GM19035 (cell line): ENCODE measurements around the gene PYGB.

Experiments used
- ATAC-seq: cut with Tn5 transposase; IDR thresholded peaks from one replicate; pipeline ENCODE4 v1.9.1; 2021; ENCODE audit not compliant: unreplicated experiment

Gene PYGB

DNA sequence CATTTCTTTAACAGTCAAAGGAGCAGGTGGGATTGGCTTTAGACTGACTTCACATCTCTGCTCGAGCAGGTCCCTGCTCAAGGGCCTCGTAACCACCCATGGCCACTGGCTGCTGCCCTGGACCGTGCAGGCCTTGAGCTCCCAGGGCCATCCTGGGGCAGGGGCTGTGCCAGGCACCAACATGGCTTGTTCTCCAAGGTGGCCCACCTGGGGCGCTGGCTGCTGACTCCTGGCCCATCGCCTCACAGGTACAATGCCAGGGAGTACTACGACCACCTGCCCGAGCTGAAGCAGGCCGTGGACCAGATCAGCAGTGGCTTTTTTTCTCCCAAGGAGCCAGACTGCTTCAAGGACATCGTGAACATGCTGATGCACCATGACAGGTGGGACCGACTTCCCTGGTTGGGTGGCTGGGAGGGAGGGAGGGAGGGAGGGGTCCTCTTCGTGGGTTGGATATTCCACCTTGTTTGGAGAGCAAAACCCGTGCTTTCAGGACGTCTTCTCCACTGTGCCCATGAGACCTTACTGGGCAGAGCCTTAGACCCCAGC, 46.1 kb downstream of the PYGB start:
- ATAC-seq: no peak

DNA sequence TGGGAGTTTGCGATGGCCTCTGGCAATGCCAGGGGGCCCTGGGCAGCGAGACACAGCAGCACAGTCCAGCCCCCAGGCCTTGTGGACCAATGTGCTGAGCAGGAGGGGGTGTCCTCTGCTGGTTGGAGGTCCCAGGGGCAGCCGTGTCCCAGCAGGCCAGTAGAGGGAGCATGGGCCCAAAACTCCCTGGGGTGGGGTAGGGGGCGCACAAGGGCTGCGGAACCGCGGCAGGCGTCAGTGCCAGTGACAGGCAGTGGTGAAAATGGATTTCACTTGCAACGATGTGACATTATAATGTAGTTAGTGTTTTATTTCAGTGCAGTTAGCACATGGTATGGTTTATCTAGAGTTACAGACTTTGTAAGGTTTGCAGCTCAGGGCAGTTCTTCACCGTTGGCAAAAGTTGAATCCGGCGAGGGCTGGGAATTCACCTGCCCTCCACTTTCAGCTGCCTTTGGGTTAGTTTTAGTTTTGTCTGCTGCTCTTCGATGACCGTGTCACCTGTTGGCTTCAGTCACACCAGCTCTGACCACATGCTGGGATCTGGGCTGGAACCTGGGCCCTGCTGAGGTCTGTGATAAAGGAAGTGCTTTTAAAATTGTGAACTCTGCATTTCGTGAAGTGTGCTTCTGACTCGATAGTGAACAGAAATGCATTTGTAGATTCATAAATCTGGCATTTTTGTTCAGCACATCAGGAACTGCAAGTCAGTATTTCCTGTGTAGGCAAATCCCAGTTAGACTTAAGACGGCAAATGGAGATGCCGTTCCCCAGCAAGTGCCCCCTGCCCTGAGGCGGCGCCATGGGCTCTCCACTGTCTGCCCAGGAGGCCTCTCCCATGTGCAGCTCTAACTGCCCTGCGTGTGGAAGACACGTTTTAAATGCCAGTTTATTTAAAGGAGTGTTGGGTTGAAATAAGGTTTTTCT, 46.8 kb downstream of the PYGB start:
- no peak for ATAC-seq

DNA sequence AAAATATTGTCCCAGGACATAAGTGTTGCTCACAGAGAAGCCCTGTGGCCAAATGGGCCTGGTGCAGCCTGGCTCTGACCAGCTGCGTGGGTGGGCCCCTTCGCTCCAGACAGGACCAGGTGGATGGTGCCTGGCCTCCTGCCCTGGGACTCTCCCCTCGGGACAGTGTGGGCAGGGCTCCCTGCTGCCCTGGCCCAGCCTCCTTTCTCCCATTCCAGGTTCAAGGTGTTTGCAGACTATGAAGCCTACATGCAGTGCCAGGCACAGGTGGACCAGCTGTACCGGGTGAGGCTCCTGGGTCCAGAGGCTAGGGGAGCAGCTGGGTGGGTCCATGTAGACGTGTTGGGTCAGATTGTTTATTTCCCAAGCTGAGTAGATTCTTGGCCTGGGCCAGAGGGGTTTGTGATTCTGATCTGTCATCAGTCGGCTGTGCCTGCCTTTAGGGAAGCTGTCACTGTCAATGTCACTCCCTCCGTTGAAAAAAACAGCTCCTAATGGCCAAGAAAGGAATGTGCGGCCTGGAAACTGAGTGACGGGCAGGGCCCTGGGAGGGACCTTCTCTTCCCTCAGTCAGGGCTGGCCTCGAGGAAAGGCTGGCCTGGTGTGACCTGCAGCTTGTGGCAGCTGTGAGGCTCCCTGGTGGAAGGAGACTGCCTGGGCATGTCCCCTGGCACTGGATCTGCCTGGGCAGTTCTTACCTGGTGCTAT, 47.7 kb downstream of the PYGB start:
- no peak for ATAC-seq

DNA sequence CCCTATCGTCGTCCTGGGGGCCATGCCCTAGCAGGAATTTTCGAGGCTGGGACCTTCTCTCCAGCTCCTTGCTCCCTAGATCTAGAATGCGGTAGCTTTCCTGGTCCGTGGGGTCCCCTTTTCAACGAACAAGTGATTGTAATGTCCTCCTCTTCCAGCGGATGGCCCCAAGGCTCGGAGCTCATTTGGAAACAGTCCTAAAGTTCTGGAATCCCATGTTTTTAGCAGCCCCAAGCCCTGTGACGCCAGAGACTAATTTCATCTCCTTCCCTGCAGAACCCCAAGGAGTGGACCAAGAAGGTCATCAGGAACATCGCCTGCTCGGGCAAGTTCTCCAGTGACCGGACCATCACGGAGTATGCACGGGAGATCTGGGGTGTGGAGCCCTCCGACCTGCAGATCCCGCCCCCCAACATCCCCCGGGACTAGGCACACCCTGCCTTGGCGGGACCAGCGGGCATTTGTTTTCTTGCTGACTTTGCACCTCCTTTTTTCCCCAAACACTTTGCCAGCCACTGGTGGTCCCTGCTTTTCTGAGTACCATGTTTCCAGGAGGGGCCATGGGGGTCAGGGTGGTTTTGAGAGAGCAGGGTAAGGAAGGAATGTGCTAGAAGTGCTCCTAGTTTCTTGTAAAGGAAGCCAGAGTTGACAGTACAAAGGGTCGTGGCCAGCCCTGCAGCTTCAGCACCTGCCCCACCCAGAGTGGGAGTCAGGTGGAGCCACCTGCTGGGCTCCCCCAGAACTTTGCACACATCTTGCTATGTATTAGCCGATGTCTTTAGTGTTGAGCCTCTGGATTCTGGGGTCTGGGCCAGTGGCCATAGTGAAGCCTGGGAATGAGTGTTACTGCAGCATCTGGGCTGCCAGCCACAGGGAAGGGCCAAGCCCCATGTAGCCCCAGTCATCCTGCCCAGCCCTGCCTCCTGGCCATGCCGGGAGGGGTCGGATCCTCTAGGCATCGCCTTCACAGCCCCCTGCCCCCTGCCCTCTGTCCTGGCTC, 48.5 kb downstream of the PYGB start:
- peak; percentile 35 for ATAC-seq

DNA sequence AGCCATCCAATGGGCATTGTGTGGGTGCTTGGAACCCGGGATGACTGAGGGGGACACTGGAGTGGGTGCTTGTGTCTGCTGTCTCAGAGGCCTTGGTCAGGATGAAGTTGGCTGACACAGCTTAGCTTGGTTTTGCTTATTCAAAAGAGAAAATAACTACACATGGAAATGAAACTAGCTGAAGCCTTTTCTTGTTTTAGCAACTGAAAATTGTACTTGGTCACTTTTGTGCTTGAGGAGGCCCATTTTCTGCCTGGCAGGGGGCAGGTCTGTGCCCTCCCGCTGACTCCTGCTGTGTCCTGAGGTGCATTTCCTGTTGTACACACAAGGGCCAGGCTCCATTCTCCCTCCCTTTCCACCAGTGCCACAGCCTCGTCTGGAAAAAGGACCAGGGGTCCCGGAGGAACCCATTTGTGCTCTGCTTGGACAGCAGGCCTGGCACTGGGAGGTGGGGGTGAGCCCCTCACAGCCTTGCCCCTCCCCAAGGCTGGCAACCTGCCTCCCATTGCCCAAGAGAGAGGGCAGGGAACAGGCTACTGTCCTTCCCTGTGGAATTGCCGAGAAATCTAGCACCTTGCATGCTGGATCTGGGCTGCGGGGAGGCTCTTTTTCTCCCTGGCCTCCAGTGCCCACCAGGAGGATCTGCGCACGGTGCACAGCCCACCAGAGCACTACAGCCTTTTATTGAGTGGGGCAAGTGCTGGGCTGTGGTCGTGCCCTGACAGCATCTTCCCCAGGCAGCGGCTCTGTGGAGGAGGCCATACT, 49.4 kb downstream of the PYGB start:
- peak; percentile 56 for ATAC-seq

DNA sequence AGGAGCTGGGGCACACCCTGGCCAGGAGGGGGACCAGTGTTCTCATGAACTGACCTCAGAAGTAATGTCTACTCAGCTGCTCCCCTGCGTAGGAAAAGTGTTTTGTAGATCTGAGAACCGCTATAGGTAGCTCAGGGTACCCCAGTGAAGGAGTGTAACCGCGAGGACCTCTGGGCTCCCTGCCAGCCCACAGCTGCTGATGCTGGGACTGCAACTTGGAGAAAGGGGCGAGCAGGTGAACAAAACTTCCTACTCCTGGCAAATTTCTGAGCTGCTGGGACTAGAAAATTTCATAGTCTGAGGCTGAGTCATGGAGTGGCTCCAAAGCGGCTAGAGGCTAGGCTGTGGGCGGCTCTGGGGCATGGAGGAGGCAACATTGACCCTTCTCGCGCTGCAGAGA, 51.9 kb downstream of the PYGB start:
- ATAC-seq: no peak

DNA sequence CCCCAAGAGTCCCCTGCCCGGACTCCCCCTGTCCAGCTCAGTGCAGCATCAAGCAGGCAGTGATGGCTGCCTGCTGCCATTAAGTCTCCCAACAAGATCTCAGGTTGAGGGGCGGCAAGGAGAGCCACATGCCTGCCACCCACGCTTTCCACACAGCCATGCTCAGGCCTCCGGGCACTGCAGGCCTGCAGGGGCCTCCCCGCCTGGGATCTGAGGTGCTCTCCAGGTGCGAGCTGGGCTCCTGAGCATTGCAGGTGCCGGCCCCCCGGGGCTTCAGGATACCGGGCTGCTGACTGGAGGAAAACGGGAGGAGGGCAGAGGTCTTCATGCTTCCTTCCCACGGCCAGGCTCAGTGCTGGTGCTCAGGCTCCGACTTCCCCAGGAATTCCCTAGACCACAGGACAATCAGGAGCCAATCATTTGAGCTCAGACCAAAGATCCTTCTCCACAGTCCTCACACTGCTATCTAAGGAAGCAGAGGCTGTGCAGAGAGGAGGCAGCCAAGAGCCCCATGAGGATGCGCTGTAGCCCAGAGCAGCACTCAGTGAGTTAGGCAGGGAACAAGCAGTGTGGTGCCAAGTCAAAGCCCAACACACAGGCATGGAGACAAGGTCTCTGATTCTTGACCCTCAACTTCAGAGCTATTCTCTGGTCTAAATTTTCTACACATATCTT, 52.7 kb downstream of the PYGB start:
- ATAC-seq: no peak

DNA sequence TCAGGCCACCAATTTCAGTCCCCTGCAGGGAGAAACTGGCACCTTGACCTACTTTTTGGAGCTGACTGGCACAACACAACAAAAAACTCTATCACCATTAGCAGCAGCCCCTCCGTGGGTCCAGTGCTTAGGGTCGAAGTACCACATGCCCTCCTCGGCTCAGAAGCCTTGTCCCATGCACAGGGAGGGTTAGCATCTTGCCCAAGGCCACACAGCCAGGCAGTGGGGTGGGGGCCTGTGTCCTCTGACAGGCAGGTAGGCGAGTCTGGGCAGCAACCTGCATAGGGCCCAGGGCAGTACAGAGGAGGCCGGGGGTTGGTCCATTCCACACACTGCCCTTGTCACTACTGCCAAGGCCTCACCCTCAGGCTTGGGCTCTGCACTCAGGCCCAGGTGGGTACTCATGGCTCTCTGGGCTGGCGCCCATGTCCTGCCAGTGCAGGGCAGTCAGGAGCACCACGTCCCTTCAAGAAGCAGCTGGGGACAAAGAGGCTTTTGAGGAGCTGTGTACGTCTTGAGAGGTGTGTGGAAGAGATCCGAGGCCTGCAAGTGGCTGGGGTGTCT, 53.6 kb downstream of the PYGB start:
- ATAC-seq: no peak

DNA sequence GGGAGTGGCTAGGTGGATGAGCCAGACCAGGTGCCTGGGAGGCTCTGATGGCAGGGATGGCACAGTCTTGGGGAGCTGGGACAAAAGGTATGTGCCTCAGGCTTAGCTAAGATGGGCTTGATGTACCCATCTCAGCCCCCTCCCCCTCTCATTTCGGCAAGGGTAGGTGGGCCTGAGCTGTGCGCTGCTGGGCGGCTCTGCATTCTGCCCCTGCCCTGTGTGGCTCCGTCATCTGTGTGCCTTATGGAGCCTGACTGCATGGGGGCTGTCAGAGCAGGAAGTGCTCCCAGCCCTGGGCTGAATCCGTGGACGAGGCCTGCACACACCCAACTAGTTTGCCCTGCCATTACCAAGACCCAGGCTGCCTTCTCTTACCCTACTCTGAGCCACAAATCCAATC, 54.7 kb downstream of the PYGB start:
- no peak for ATAC-seq

DNA sequence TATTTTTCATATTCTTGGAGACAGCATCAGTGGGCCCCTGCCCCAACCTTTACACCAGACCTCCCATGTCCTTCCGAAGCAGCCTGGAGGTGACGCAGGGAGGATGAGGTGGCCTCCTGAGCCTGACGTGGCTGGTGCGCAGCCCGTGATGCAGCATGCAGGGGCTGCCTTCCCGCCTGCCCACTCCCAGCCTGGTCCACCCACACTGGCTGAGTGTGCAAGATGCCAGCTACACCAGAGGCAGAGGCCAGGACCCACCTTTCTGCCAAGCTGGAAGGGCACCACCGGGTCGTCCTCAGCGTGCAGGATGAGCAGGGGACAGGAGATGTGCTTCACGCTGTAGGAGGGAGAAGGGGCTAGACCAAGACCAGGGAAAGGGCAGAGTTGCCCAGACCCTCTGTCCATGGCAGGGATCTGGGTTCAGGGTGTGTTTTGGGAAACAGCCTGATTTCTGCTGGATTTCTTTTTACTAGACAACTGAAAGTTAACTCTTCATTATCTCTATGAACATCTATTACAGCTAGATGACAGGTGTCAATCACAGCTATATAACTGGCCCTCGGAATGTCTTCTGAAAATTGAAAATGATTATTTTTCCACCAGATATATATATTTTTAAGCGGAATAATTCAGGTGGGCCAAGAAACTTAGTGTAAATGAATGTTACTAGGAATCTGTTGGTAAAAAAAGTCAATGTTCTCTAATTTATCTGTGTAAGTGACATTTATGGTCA, 55.6 kb downstream of the PYGB start:
- ATAC-seq: no peak

DNA sequence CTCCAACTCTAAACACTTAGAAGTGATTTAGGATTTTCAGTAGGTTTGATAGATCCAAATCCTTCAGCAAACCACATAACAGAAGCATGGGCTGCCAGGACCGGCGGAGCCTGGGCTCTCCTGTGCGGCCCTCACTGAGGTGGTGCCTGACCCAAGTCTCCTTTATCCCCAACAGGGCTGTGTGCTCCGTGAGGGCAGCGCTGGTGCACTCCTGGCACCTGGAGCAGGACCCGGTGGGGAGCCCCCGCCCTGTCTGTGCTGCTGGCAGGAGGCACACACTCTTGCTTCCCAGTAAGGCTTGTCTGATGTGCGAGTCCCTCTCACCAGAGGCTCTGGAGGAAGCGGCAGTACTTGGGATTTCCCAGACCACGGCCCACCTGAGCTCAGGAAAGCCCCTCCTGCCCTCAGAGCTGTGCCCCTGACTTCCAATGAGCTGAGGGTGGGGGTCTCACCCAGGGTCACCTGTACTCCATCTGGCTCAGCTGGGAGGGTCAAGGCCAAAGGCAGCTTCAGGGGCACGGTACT, 56.2 kb downstream of the PYGB start:
- ATAC-seq: no peak

DNA sequence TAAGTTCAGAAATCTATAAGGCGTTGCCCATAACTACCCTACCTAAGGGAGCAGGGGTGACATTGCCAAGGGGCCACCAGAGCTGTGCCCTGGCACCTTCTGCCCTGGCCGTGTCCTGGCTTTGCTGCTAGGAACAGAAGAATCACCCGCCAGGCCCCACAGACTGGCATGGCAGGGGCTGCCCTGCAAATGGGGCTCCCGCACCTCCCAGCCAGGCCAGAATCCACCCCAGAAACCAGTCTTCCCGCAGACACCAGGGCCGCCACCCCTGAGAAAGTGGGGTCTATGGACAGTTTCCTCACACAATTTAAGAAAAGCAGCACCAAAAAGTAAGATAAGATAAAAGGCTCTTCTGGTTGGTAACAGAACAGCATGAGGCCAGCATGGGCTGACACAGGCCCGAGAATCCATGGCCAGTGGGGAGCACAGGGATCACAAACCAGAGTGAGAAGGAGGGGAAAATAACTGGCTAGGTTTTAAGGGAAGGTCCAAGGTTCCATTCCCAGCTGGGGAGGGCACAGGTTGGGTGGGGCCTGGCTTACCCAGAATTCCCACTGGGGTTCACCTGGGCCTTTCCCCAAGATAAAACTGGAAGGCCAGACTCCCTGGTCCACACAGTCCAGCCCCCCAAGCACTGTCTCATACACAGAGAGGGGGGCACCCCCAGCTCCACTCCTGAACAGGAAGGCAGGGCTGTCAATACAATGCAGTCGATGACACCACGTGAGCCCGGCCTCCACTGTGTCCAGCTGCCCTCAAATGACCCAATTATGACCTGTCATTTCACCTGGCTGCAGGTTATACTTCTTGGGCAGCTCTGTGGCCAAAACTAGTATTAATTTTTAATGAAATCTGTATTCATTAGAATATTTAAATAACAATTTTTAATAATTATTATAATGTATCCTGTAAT, 59.4 kb downstream of the PYGB start:
- ATAC-seq: no peak

DNA sequence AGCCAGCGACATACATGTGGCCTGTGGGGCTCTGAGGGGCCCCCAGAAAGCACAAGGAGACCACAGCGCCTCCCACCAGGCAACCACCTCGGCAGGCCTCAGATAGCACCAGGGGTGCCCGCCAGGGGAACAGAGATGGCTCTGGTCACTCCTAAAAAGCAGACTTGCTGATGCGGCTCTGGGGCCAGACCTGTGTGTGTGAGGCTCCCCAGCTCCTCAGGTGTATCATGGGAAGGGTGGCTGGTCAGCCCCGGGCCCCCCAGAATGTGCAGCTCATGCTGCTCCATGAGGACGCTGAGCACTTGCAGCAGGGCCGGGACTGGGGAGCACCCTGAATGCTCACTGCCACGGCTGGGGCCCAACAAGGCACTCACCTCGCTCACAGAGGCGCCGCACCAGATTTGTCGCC, 60.2 kb downstream of the PYGB start:
- no peak for ATAC-seq

DNA sequence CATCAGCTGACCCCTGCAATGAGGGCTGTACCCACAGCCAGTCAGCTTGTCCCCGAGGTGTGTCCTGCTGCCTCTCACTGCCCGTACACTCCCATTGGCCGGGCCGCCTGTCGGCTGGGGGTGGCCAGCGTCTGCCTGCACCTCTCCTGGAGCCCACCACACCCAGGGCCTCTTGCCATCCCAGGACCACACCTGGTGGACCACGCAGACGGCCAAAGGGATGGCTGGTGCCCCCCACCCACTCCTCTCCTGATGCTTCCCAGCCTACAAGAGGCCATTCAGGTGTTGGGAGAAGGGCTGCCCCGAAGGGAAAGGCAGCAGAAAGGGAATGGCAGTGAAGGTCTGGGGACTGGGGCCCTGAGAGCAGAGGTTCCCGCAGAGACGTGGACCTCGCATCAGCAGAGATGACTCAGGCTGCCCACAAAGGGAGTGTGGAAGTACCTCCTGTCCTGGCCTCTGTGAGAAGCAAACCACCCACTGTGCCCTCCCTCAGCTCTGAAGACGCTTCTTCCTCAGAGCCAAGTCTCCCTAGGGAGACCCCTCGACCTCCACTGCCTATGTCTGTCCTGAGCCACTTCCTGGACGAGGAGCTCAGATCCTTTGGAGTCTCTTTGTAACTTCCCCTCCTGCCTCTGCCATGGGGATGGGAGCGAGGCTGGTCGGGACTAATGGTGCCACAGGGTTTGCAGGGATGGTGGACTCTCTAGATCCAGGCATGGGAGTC, 60.9 kb downstream of the PYGB start:
- no peak for ATAC-seq

DNA sequence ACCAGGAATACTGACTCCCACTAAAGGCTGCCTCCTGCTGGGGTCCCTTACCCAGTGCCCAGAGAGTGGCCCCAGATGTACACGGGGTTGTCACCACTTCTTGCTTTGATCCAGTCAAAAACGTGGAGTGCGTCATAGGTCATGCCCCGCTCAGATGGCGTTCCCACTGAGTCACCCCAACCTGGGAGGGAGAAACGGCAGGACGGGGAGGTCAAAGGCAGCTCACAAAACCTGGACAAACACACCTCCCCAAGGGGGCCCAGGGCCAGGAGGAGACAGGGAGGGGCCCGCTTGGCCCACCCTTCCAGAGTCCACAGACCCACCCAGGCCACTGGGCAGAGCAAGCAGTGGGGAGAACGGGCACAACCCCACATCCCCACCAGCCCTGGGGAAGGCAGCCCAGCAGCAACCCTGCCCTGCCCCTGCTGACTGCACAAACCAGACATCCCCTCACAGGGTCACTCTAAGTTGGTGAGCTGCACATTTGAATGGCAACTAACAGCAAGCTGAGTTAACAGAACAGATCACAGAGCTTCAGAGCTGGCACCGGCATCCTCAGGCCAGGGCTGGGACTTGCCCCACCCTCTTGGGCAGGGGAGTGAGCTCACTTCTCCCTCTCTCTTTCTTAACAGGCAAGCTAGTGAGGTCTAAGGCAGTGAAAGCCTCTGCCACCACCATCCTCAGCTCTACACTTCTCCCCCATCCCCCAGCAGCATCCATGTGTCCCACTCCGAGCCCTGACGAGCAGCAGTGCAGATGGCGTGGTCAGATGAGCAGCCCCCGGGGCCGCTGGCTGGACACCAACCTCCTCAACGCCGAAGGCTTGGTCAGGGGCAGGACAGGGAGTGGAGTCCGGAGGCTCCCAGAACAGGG, 61.7 kb downstream of the PYGB start:
- peak; percentile 2 for ATAC-seq
